ENCODE data around the gene USP37.

Gene USP37

GRCh38 chr2:218448934-218449333 is 119.2 kb downstream of the USP37 start:
- no peak for DNase-seq (ENCODE audit: low read depth, low spot score)
- no peak overlapping the region for H3K4me3 ChIP-seq (ENCODE audit: low read length)
- no peaks in the 10 kb centered on the region for H3K4me1 ChIP-seq (ENCODE audit: control insufficient read depth, insufficient read depth, low read length)
- no peaks in the 10 kb centered on the region for H3K27me3 ChIP-seq (ENCODE audit: control insufficient read depth, insufficient read depth, low read length)
- H3K9me3 ChIP-seq (ENCODE audit: control insufficient read depth, insufficient read depth, low read length): no peaks in the 10 kb centered on the region
- no peak overlapping the region for H3K27ac ChIP-seq (ENCODE audit: low read length)
- H3K36me3 ChIP-seq (ENCODE audit: control insufficient read depth, insufficient read depth, low read length): peaks cover 3% of the 10 kb centered on the region; the same call in 1 of the 2 replicates
- no CpG with 5 or more reads among the region's 3 CpGs for whole genome bisulfite sequencing (ENCODE audit: insufficient coverage, insufficient read length)

DNA sequence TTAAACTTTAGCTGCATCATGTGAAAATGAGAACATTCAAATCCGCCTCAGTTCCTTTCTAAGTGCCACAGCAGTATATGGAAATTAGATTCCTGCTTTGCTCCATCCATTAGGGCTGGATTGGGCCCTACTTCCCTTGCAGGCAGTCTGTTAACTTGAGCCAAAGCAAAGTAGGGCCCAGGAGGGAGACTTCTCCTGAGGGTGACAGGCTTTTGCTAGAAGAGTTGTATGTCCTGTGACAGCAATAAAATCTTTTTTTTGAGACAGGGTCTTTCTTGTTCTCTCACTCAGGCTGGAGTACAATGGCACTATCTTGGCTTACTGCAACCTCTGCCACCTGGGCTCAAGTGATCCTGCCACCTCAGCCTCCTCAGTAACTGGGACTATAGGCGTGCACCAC is 121.1 kb downstream of the USP37 start:
- H3K27me3 ChIP-seq (ENCODE audit: control insufficient read depth, insufficient read depth, low read length): no peaks in the 10 kb centered on the region
- H3K36me3 ChIP-seq (ENCODE audit: control insufficient read depth, insufficient read depth, low read length): peaks cover 3% of the 10 kb centered on the region; the same call in 1 of the 2 replicates
- H3K4me1 ChIP-seq (ENCODE audit: control insufficient read depth, insufficient read depth, low read length): no peaks in the 10 kb centered on the region
- no peak for DNase-seq (ENCODE audit: low read depth, low spot score)
- no peaks in the 10 kb centered on the region for H3K9me3 ChIP-seq (ENCODE audit: control insufficient read depth, insufficient read depth, low read length)
- no peak overlapping the region for H3K27ac ChIP-seq (ENCODE audit: low read length)
- H3K4me3 ChIP-seq (ENCODE audit: low read length): no peak overlapping the region
- WGBS (ENCODE audit: insufficient coverage, insufficient read length): no CpG with 5 or more reads among the region's 2 CpGs

GRCh38 chr2:218446547-218446946 is 121.6 kb downstream of the USP37 start:
- no peaks in the 10 kb centered on the region for H3K4me1 ChIP-seq (ENCODE audit: control insufficient read depth, insufficient read depth, low read length)
- DNase-seq (ENCODE audit: low read depth, low spot score): no peak
- WGBS (ENCODE audit: insufficient coverage, insufficient read length): no CpG with 5 or more reads among the region's 6 CpGs

DNA sequence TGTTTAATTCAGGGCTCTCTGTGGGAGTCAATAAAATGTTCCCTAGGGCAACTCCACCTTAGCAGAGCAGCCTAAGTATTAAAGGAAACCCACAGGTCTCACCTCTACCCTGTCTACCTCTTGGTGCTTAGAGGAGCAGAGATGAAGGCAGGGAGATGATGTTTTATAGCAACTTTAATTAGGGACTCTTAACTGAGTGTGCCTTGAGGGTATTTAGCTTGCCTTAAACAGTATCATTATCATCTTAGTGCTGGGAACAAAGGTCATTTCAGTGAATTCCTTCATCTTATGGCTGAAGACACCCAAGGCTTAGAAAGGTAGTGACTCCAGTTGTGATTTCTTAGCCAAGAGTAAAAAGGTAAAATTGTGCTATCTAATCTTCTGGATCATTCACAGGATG is 122.5 kb downstream of the USP37 start:
- Histone ChIP-seq H3K36me3 (ENCODE audit: control insufficient read depth, insufficient read depth, low read length) (peaks cover 3% of the 10 kb centered on the region; the same call in 1 of the 2 replicates), H3K27ac (ENCODE audit: low read length) (no peak overlapping the region), H3K27me3 (ENCODE audit: control insufficient read depth, insufficient read depth, low read length) (no peaks in the 10 kb centered on the region), H3K4me3 (ENCODE audit: low read length) (no peak overlapping the region), H3K4me1 (ENCODE audit: control insufficient read depth, insufficient read depth, low read length) (no peaks in the 10 kb centered on the region), H3K9me3 (ENCODE audit: control insufficient read depth, insufficient read depth, low read length) (no peaks in the 10 kb centered on the region)
- no peak for DNase-seq (ENCODE audit: low read depth, low spot score)

More at GRCh38 chr2:218446547-218446946, 121.6 kb downstream of the USP37 start:
- no peaks in the 10 kb centered on the region for H3K9me3 ChIP-seq (ENCODE audit: control insufficient read depth, insufficient read depth, low read length)
- H3K36me3 ChIP-seq (ENCODE audit: control insufficient read depth, insufficient read depth, low read length): peaks cover 3% of the 10 kb centered on the region; the same call in 1 of the 2 replicates
- no peak overlapping the region for H3K27ac ChIP-seq (ENCODE audit: low read length)
- no peak overlapping the region for H3K4me3 ChIP-seq (ENCODE audit: low read length)
- H3K27me3 ChIP-seq (ENCODE audit: control insufficient read depth, insufficient read depth, low read length): no peaks in the 10 kb centered on the region

- Histone ChIP-seq H3K27ac (ENCODE audit: low read length) (no peak overlapping the region), H3K4me1 (ENCODE audit: control insufficient read depth, insufficient read depth, low read length) (no peaks in the 10 kb centered on the region), H3K9me3 (ENCODE audit: control insufficient read depth, insufficient read depth, low read length) (no peaks in the 10 kb centered on the region), H3K4me3 (ENCODE audit: low read length) (no peak overlapping the region), H3K36me3 (ENCODE audit: control insufficient read depth, insufficient read depth, low read length) (peaks cover 3% of the 10 kb centered on the region; the same call in 1 of the 2 replicates), H3K27me3 (ENCODE audit: control insufficient read depth, insufficient read depth, low read length) (no peaks in the 10 kb centered on the region)
- no peak for DNase-seq (ENCODE audit: low read depth, low spot score)
- no CpG with 5 or more reads among the region's 7 CpGs for WGBS (ENCODE audit: insufficient coverage, insufficient read length)
These were observed 123.3 kb downstream of the USP37 start for GRCh38 chr2:218444692-218445357.

- H3K27me3 ChIP-seq (ENCODE audit: control insufficient read depth, insufficient read depth, low read length): no peaks in the 10 kb centered on the region
- H3K9me3 ChIP-seq (ENCODE audit: control insufficient read depth, insufficient read depth, low read length): no peaks in the 10 kb centered on the region
- no peak overlapping the region for H3K27ac ChIP-seq (ENCODE audit: low read length)
- H3K4me1 ChIP-seq (ENCODE audit: control insufficient read depth, insufficient read depth, low read length): no peaks in the 10 kb centered on the region
- no peak overlapping the region for H3K4me3 ChIP-seq (ENCODE audit: low read length)
- DNase-seq (ENCODE audit: low read depth, low spot score): no peak
- no CpG with 5 or more reads among the region's 4 CpGs for WGBS (ENCODE audit: insufficient coverage, insufficient read length)
- H3K36me3 ChIP-seq (ENCODE audit: control insufficient read depth, insufficient read depth, low read length): no peaks in the 10 kb centered on the region
These were observed 129.6 kb downstream of the USP37 start for GRCh38 chr2:218438596-218438995.

DNA sequence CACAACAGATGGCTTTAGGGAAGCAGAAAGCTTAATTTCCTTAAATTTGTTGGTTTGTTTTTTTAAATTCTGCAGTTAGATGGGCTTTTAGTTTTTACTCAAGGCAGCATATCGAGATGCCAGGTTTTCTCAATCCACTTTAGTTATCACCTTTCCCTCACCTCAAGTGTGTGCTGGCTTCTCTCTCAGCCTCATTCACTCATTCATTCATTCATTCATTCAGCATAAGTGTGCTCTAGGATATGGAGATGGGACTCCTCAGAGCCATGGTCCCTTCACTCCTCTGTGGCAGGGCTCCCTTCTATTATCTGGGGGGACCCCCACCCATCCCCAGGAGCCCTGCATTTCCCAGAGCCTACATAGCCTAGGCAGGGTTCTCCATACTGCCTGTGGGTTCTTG is 130.2 kb downstream of the USP37 start:
- Histone ChIP-seq H3K4me3 (ENCODE audit: low read length) (no peak overlapping the region), H3K4me1 (ENCODE audit: control insufficient read depth, insufficient read depth, low read length) (no peaks in the 10 kb centered on the region), H3K9me3 (ENCODE audit: control insufficient read depth, insufficient read depth, low read length) (no peaks in the 10 kb centered on the region), H3K36me3 (ENCODE audit: control insufficient read depth, insufficient read depth, low read length) (no peaks in the 10 kb centered on the region), H3K27me3 (ENCODE audit: control insufficient read depth, insufficient read depth, low read length) (no peaks in the 10 kb centered on the region), H3K27ac (ENCODE audit: low read length) (no peak overlapping the region)
- no CpG with 5 or more reads among the region's 1 CpG for WGBS (ENCODE audit: insufficient coverage, insufficient read length)
- no peak for DNase-seq (ENCODE audit: low read depth, low spot score)

DNA sequence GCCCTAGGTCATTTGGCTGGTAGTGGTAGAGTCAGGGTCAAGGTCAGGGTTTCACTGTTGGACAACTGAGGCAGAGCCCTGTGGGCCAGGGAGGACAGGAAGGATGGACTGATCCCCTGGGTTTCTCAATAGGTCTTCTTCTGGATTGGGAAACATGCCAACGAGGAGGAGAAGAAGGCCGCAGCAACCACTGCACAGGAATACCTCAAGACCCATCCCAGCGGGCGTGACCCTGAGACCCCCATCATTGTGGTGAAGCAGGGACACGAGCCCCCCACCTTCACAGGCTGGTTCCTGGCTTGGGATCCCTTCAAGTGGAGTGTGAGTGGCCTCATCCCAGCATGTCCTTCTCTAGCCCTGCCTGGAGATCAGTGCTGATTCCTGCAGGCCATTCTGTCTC is 131.2 kb downstream of the USP37 start:
- Histone ChIP-seq H3K27ac (ENCODE audit: low read length) (no peak overlapping the region), H3K27me3 (ENCODE audit: control insufficient read depth, insufficient read depth, low read length) (no peaks in the 10 kb centered on the region), H3K36me3 (ENCODE audit: control insufficient read depth, insufficient read depth, low read length) (no peaks in the 10 kb centered on the region), H3K4me1 (ENCODE audit: control insufficient read depth, insufficient read depth, low read length) (no peaks in the 10 kb centered on the region), H3K9me3 (ENCODE audit: control insufficient read depth, insufficient read depth, low read length) (no peaks in the 10 kb centered on the region), H3K4me3 (ENCODE audit: low read length) (no peak overlapping the region)
- no peak for DNase-seq (ENCODE audit: low read depth, low spot score)
- no CpG with 5 or more reads among the region's 5 CpGs for WGBS (ENCODE audit: insufficient coverage, insufficient read length)

DNA sequence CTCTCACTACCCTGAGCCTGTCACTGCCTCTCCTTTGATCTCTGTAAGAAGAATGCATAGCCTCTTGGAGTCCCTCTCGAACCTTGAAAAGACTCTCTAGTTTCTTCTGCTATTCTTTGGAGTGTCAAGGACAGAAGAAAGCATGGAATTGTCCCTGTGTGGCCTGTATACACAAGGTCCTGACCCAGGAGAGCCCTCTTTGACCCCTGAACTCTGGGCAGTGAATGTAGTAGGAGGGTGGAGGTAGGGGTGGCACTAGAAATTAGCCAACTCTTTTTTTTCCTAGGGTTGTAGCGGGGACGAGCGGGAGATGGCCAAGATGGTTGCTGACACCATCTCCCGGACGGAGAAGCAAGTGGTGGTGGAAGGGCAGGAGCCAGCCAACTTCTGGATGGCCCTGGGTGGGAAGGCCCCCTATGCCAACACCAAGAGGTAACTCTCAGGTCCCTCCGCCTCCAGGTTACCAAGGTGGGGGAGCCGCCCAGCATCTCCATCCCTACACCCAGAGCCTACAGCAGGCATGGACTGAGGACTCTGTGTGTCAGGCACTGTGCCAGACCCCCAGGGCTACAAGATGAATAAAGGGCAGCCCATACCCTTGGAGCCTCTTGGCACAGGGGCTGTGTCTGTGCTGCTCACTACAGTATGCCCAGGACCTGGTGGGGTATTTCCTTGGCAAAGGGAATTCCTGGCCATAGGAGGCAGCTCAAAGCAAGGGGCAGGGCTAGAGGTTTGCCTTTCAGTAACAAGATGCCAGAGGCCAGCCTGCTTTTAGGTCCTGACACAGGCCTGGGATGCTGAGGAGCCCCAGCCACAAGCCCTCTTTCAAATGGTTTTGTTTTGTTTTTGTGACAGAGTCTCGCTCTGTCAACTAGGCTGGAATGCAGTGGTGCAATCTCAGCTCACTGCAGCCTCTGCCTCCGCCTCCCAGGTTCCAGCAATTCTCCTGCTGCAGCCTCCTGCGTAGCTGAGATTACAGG is 132.9 kb downstream of the USP37 start:
- Histone ChIP-seq H3K4me1 (ENCODE audit: control insufficient read depth, insufficient read depth, low read length) (no peaks in the 10 kb centered on the region), H3K4me3 (ENCODE audit: low read length) (no peak overlapping the region), H3K9me3 (ENCODE audit: control insufficient read depth, insufficient read depth, low read length) (no peaks in the 10 kb centered on the region), H3K27ac (ENCODE audit: low read length) (no peak overlapping the region), H3K27me3 (ENCODE audit: control insufficient read depth, insufficient read depth, low read length) (no peaks in the 10 kb centered on the region), H3K36me3 (ENCODE audit: control insufficient read depth, insufficient read depth, low read length) (no peaks in the 10 kb centered on the region)
- no peak for DNase-seq (ENCODE audit: low read depth, low spot score)
- no CpG with 5 or more reads among the region's 11 CpGs for WGBS (ENCODE audit: insufficient coverage, insufficient read length)

DNA sequence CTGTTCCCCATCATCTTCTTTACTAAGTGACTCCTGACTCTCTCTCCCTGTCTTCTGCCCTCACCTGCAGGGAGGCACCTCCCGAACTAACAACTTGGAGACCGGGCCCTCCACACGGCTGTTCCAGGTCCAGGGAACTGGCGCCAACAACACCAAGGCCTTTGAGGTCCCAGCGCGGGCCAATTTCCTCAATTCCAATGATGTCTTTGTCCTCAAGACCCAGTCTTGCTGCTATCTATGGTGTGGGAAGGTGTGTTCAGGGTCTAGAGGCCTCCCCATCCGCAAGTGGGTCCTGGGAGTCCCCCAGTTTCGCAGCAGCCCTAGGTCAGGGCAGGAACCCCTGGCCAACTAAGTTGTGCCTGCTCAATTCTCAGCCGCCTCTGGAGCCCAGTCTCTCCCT is 133.7 kb downstream of the USP37 start:
- H3K9me3 ChIP-seq (ENCODE audit: control insufficient read depth, insufficient read depth, low read length): no peaks in the 10 kb centered on the region
- no peaks in the 10 kb centered on the region for H3K36me3 ChIP-seq (ENCODE audit: control insufficient read depth, insufficient read depth, low read length)
- H3K4me3 ChIP-seq (ENCODE audit: low read length): no peak overlapping the region
- no peaks in the 10 kb centered on the region for H3K4me1 ChIP-seq (ENCODE audit: control insufficient read depth, insufficient read depth, low read length)
- no CpG with 5 or more reads among the region's 9 CpGs for WGBS (ENCODE audit: insufficient coverage, insufficient read length)
- H3K27me3 ChIP-seq (ENCODE audit: control insufficient read depth, insufficient read depth, low read length): no peaks in the 10 kb centered on the region
- DNase-seq (ENCODE audit: low read depth, low spot score): no peak
- no peak overlapping the region for H3K27ac ChIP-seq (ENCODE audit: low read length)
